RWPE2 (cell line): ENCODE measurements around the gene FAM3C.

Experiments
- ATAC-seq: fragments of 200-7000 bp; cut with Tn5 transposase; 3 replicates; pipeline ENCODE4 v1.9.1; 2021; ENCODE audit warnings: low read depth
- DNase-seq: peaks from one replicate; pipeline ENCODE4 v3.0.0-alpha.2; 2020; ENCODE audit warnings: low spot score
- H3K27ac ChIP-seq: fragments of 450-650 bp; 2 replicates; pipeline ENCODE4 v1.5.1; 2017; ENCODE audit warnings: mild to moderate bottlenecking; ENCODE audit not compliant: poor library complexity, severe bottlenecking
- H3K27me3 ChIP-seq: fragments of 250-450 bp; sonication (Bioruptor Pico); 2 replicates; pipeline ENCODE4 v1.5.1; 2021; ENCODE audit warnings: mild to moderate bottlenecking, moderate library complexity; ENCODE audit not compliant: insufficient read depth, poor library complexity, severe bottlenecking
- H3K36me3 ChIP-seq: fragments of 250-450 bp; sonication (Bioruptor Pico); 2 replicates; pipeline ENCODE4 v1.5.1; 2020; ENCODE audit warnings: low read depth, mild to moderate bottlenecking, moderate library complexity
- H3K4me1 ChIP-seq: fragments of 250-450 bp; sonication (Bioruptor Pico); 2 replicates; pipeline ENCODE4 v1.5.1; 2021; ENCODE audit warnings: mild to moderate bottlenecking, moderate library complexity; ENCODE audit not compliant: insufficient read depth, poor library complexity, severe bottlenecking
- H3K4me3 ChIP-seq: fragments of 250-450 bp; sonication (Bioruptor Pico); 2 replicates; pipeline ENCODE4 v1.5.1; 2021; ENCODE audit warnings: mild to moderate bottlenecking, moderate library complexity; ENCODE audit not compliant: severe bottlenecking
- H3K9me3 ChIP-seq: fragments of 250-450 bp; sonication (Bioruptor Pico); 2 replicates; pipeline ENCODE4 v1.5.1; 2021; ENCODE audit warnings: mild to moderate bottlenecking, moderate library complexity; ENCODE audit not compliant: severe bottlenecking
- CTCF ChIP-seq: fragments of 450-650 bp; IDR thresholded peaks from one replicate; pipeline ENCODE4 v1.5.1; 2017; ENCODE audit warnings: mild to moderate bottlenecking, moderate library complexity; ENCODE audit not compliant: poor library complexity, severe bottlenecking

The FAM3C gene

GRCh38 chr7:121360564-121360963 is 35.5 kb downstream of the FAM3C start:
- Histone ChIP-seq H3K36me3 (peaks cover 88% of the 10 kb centered on the region), H3K4me3 (no peak overlapping the region), H3K27me3 (no peaks in the 10 kb centered on the region), H3K4me1 (no peaks in the 10 kb centered on the region), H3K9me3 (no peaks in the 10 kb centered on the region), H3K27ac (no peak overlapping the region)
- no peak for DNase-seq
- TF ChIP-seq CTCF: no peak
- no peak for ATAC-seq

- no peak overlapping the region for H3K27ac ChIP-seq
- no peaks in the 10 kb centered on the region for H3K4me1 ChIP-seq
- ATAC-seq: no peak
- H3K9me3 ChIP-seq: no peaks in the 10 kb centered on the region
- TF ChIP-seq CTCF: no peak
- H3K4me3 ChIP-seq: no peak overlapping the region
- H3K27me3 ChIP-seq: no peaks in the 10 kb centered on the region
- DNase-seq: no peak
- peaks cover 86% of the 10 kb centered on the region for H3K36me3 ChIP-seq
Measured at GRCh38 chr7:121355574-121355973, 40.5 kb downstream of the FAM3C start.

GRCh38 chr7:121352323-121352722 is 43.8 kb downstream of the FAM3C start:
- ATAC-seq: no peak
- H3K36me3 ChIP-seq: peaks cover 57% of the 10 kb centered on the region

GRCh38 chr7:121351682-121352081 is 44.4 kb downstream of the FAM3C start:
- Histone ChIP-seq H3K27me3 (no peaks in the 10 kb centered on the region), H3K9me3 (no peaks in the 10 kb centered on the region), H3K27ac (no peak overlapping the region), H3K4me3 (no peak overlapping the region), H3K36me3 (peaks cover 51% of the 10 kb centered on the region), H3K4me1 (no peaks in the 10 kb centered on the region)
- DNase-seq: no peak
- TF ChIP-seq CTCF: no peak
- no peak for ATAC-seq

More at GRCh38 chr7:121352323-121352722, 43.8 kb downstream of the FAM3C start:
- no peak for TF ChIP-seq CTCF
- no peaks in the 10 kb centered on the region for H3K27me3 ChIP-seq
- no peaks in the 10 kb centered on the region for H3K4me1 ChIP-seq
- H3K27ac ChIP-seq: no peak overlapping the region
- H3K4me3 ChIP-seq: no peak overlapping the region
- H3K9me3 ChIP-seq: no peaks in the 10 kb centered on the region
- DNase-seq: no peak

GRCh38 chr7:121344497-121344896 is 51.6 kb downstream of the FAM3C start:
- DNase-seq (no peak), ATAC-seq (no peak)
- no peak for TF ChIP-seq CTCF
- H3K36me3 ChIP-seq: no peaks in the 10 kb centered on the region
- H3K4me1 ChIP-seq: no peaks in the 10 kb centered on the region
- H3K27ac ChIP-seq: no peak overlapping the region
- H3K27me3 ChIP-seq: no peaks in the 10 kb centered on the region
- H3K9me3 ChIP-seq: no peaks in the 10 kb centered on the region
- H3K4me3 ChIP-seq: no peak overlapping the region
